IPS-15b (cell line): ENCODE measurements around the gene RAP1GAP2.
"Not testable (repeated sequence)": the region's sequence is repeated elsewhere in the genome, so short reads cannot be mapped to it uniquely, and the experiment has no call there.

Source experiments
- H3K27me3 ChIP-seq: one replicate; pipeline ENCODE4 v1.6.1; 2013; ENCODE audit warnings: low read length; ENCODE audit not compliant: control insufficient read depth, insufficient read depth
- H3K36me3 ChIP-seq: one replicate; pipeline ENCODE4 v1.6.1; 2013; ENCODE audit warnings: low read length; ENCODE audit not compliant: control insufficient read depth, insufficient read depth
- H3K4me1 ChIP-seq: one replicate; pipeline ENCODE4 v1.6.1; 2013; ENCODE audit warnings: mild to moderate bottlenecking, low read length; ENCODE audit not compliant: control insufficient read depth, insufficient read depth
- H3K4me3 ChIP-seq: one replicate; pipeline ENCODE4 v1.5.1; 2013; ENCODE audit warnings: low read depth, low read length
- H3K9ac ChIP-seq: one replicate; pipeline ENCODE4 v1.6.1; 2013; ENCODE audit warnings: low read depth, mild to moderate bottlenecking, low read length
- H3K9me3 ChIP-seq: one replicate; pipeline ENCODE4 v1.6.1; 2013; ENCODE audit warnings: mild to moderate bottlenecking, low read length; ENCODE audit not compliant: control insufficient read depth, insufficient read depth

The RAP1GAP2 gene

DNA sequence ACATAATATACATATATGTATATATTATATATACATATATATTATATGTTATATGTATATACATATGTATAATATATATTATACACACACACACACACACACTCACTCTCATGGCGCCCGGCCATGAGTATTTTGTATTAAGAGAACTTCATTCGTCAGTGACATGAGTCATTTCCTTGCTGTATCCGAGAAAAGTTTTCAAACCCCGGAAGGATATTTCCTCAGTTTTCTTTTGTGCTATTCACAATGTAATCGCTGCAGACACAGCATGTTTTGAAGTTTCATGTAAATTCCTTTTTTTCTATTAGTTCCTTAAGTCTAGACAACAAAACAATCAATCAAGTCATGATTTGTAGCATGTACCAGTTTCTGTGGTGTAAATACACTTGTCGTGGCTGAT is 233.9 kb downstream of the RAP1GAP2 start:
- H3K4me3 ChIP-seq: no peak overlapping the region
- H3K27me3 ChIP-seq: no peaks in the 10 kb centered on the region
- H3K9ac ChIP-seq: no peak overlapping the region
- H3K4me1 ChIP-seq: no peaks in the 10 kb centered on the region
- H3K36me3 ChIP-seq: peaks cover 19% of the 10 kb centered on the region
- no peaks in the 10 kb centered on the region for H3K9me3 ChIP-seq

DNA sequence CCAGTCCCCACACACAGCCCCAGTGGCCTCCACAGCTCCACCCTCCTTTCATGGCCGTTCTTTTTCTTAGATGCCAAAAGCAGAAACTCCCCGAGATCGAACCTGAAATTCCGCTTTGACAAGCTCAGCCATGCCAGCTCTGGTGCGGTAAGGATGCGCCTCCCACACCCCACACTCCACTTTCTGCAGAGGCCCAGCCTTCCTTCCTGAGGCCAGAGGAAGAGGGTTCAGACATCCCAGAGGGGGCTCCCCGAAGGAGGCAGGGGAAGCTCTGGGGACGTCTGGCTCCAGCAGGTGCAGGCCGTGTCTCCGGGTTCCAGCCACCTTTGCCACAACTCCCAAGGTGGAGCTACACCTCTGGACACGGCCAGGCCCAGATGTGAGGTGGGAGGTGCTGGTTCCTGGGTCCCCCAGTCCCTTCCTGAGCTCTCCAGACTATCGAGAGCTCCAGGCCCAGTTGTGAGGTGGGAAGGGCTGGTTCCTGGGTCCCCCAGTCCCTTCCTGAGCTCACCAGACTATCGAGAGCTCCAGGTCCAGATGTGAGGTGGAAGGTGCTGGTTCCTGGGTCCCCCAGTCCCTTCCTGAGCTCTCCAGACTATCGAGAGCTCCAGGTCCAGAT is 234.7 kb downstream of the RAP1GAP2 start:
- not testable (repeated sequence) for H3K9me3 ChIP-seq, H3K4me1 ChIP-seq, H3K27me3 ChIP-seq, H3K4me3 ChIP-seq, H3K9ac ChIP-seq
- H3K36me3 ChIP-seq: peaks cover 17% of the 10 kb centered on the region

DNA sequence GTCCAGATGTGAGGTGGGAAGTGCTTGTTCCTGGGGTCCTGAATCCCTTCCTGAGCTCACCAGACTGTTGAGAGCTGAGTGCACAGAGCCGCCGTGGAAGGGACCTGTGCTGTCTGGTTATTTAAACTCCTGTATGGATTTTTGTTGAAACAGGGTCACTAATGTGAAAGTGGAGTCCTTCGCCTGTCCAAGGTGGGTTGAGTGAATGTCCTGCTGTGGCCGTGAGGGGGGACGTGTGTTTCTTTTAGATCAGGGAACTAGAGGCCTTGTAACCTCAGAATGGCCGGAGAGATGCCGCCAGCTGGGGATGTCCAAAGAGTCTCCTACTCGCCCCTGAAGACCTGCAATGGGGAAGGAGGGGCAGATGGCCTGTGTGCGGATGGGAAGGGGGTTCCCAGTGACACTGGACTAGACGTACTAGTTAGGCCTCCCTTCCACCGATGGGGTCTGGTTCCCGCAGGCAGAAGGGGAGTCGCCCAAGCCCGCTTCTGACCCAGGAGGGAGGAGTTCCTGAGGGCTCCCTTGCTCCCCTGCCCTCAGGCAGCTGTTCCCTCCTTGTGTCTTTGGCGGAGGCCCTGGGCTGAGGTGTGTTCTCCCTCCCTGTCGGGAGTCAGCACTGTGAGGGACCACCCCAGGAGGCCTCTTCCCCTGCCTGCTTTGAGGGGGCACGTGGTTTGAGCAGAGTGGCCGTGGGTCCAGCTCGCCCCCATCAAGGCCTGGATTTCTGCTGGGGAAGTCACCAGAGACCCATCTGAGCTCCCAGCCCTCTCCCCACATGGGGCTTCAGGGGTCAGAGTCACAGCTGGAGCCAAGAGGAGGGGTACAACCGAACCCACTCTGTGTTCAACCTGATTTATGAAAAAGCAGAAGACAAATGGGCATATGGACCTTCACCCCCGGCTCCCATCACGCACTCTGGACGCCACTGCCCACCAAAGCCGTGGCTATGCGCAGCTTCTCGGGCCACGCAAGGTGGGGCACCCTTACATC is 236.3 kb downstream of the RAP1GAP2 start:
- no peaks in the 10 kb centered on the region for H3K27me3 ChIP-seq
- H3K9ac ChIP-seq: no peak overlapping the region
- H3K4me3 ChIP-seq: no peak overlapping the region
- H3K9me3 ChIP-seq: no peaks in the 10 kb centered on the region
- no peaks in the 10 kb centered on the region for H3K4me1 ChIP-seq
- peaks cover 16% of the 10 kb centered on the region for H3K36me3 ChIP-seq

DNA sequence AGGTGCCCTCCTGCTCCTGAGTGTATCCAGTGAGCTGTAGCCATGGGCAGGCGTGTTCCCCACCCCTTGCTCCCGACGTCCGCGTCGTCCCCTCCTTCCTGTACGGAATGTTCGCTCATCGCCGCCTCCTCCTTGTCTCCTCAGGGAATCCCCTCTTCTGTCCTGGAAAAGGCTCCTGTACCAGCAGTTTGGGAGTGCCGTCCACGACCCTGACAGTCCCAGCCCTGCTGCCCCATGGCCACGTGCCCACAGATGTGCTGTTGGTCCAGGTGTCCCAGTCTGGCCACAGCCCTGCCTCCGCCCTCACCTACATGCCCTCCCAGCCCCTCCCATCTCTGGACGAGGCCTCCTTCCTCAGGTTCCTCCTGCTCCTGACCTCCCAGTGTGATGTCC is 237.0 kb downstream of the RAP1GAP2 start:
- no peak overlapping the region for H3K9ac ChIP-seq
- H3K4me1 ChIP-seq: no peaks in the 10 kb centered on the region
- H3K9me3 ChIP-seq: no peaks in the 10 kb centered on the region
- H3K4me3 ChIP-seq: no peak overlapping the region
- no peaks in the 10 kb centered on the region for H3K27me3 ChIP-seq
- H3K36me3 ChIP-seq: peaks cover 14% of the 10 kb centered on the region

DNA sequence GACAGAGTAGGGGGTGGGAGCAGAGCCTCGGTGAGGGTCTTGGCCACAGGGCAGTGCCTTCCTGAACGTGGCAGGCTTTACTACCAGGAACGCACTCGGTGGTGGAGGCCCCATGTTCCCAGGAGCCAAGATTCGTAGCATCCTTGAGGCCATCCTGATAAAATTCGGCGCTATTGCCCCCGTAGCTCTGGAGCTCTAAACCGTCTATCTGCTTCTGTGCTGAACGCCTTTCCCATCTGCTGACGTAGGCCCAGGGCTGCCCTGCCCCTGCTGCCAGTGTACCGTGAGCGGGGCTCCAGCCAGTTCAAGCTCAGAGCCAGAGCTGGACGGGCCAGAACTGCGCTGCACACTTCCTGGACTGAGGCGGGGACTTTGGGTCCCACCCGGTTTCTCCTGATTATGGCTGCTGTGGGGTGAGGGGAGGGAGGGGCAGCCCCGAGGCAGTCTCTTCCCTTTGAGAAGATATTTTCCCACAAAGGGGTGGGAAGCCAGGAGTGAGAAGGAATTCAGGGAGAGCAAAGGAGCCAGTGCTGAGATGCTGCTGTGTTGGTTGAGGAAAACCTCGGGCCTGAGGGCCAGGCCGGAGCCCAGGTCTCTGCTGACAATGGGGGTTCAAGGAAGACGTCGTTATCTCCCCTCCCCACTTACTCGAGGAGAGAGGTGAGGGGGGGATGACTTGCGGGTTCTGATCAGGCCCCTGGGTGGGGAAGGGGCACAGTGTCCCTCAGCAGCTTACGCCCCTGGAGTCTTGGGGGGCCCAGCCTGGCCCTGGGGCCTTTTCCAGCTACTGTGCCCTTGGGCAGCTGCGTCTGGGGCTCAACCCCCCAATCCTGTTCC is 237.7 kb downstream of the RAP1GAP2 start:
- H3K9ac ChIP-seq: no peak overlapping the region
- no peaks in the 10 kb centered on the region for H3K4me1 ChIP-seq
- no peaks in the 10 kb centered on the region for H3K9me3 ChIP-seq
- H3K4me3 ChIP-seq: no peak overlapping the region
- peaks cover 14% of the 10 kb centered on the region for H3K36me3 ChIP-seq
- no peaks in the 10 kb centered on the region for H3K27me3 ChIP-seq

DNA sequence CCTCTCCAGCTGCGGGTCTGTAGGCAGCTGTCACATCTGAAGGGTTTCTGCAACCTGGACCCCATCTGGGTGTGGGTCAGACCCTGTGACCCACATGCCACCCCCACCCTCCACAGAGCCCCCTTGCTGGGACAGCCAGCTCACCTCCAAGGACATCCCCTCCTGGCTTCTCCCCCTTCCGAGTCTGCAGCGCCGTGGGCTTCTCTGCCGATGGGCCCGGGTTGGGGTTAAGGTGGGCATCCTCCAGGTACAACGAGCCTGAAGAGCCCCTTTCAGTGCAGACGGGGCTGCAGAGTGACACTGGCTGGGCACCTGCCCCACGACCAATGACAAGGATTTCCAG is 238.3 kb downstream of the RAP1GAP2 start:
- Histone ChIP-seq H3K36me3 (peaks cover 14% of the 10 kb centered on the region), H3K4me1 (no peaks in the 10 kb centered on the region), H3K9ac (no peak overlapping the region), H3K9me3 (no peaks in the 10 kb centered on the region), H3K4me3 (no peak overlapping the region), H3K27me3 (no peaks in the 10 kb centered on the region)

DNA sequence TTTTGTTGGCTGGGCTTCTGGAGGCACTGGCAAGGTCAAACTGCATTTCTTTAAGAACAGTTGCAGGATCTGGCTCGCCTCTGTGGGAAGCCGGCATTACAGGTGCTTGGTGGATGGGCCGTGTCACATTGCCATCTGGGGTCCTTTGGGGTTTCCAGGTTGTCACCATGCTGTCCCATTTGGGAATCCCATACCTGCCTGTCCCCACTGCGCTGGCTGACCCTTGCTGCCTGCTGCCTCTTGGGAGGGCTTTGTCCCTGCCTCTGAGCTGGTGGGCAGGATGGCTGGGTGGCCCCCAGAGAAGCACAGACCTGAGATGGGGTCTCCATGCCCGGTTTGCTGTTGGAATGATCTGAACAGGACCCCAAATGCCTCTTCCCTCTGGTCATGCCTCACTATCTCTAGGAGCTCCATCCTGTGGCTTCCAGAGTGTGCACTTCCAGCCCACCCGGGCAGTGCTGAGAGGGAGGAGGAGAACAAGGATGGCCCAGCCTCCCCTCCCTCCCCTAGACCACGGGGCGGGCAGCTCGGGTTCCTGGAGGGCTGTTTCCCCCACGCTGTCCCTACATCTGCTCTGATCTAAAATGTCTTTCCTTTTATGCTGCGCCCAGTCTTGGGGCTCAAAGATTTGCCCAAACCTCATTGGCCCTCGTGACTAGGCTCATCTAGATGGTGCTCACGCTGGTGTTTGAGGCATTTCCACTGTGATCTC is 239.2 kb downstream of the RAP1GAP2 start:
- peaks cover 14% of the 10 kb centered on the region for H3K36me3 ChIP-seq
- no peak overlapping the region for H3K9ac ChIP-seq
- H3K27me3 ChIP-seq: no peaks in the 10 kb centered on the region
- no peaks in the 10 kb centered on the region for H3K4me1 ChIP-seq
- no peak overlapping the region for H3K4me3 ChIP-seq
- H3K9me3 ChIP-seq: no peaks in the 10 kb centered on the region

DNA sequence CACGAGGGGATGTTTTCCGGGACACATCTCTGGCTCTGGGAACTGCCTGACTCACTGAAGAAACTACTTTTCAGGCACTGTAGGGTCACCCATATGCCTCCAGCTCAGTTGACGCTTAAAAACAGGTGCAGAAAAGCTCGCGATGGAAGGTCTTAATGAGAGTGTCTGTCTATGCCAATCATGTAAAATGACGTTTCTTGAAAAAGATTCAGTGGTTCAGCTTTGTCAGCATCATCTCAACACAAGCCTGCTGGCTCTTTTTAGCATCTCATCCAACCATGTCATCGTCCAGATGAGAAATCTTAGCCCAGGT is 239.7 kb downstream of the RAP1GAP2 start:
- H3K36me3 ChIP-seq: peaks cover 10% of the 10 kb centered on the region
- H3K4me1 ChIP-seq: no peaks in the 10 kb centered on the region
- H3K27me3 ChIP-seq: no peaks in the 10 kb centered on the region
- no peak overlapping the region for H3K9ac ChIP-seq
- H3K4me3 ChIP-seq: no peak overlapping the region
- no peaks in the 10 kb centered on the region for H3K9me3 ChIP-seq

DNA sequence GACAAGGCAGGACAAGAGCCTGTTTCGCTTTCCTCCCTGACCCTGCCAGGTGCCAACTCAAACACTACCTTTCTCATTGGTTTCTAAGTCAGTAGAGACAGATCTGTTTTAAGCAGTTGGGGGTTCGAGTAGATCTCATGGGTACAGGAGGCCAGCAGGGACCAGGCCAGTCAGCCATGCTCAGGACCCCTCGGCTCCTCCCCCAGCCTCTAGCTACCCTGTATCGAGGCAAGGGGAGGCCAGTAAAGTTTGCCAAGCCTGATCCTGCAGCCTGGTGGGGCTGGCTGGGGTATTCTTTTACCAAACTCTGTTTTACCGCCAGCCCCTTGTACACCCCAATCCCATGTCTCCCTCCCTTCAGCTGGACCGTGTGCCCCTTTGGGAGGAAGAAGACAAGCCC is 240.6 kb downstream of the RAP1GAP2 start:
- Histone ChIP-seq H3K9ac (no peak overlapping the region), H3K9me3 (no peaks in the 10 kb centered on the region), H3K36me3 (peaks cover 7% of the 10 kb centered on the region), H3K4me3 (no peak overlapping the region), H3K4me1 (no peaks in the 10 kb centered on the region), H3K27me3 (no peaks in the 10 kb centered on the region)

DNA sequence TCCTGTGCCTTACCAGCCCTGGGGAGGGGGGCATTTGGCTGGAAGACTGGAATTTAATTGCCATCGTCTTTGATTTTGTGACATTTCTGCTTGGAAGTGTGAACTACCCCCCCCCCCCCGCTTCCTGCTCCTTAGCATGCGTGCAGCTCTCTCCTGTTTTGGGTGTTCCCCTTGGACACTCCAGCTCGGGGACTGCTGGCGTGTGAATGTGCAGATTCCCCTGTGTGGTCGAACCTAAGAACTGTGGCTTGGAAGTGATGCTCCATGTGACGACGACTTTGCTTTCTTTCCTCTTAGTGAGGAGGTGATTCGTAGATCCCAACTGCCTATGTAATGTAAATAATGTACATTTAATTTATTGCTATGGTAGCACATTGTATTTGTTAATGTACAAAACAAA is 241.0 kb downstream of the RAP1GAP2 start:
- Histone ChIP-seq H3K4me3 (no peak overlapping the region), H3K4me1 (no peaks in the 10 kb centered on the region), H3K36me3 (peaks cover 7% of the 10 kb centered on the region), H3K9ac (no peak overlapping the region), H3K27me3 (no peaks in the 10 kb centered on the region), H3K9me3 (no peaks in the 10 kb centered on the region)

DNA sequence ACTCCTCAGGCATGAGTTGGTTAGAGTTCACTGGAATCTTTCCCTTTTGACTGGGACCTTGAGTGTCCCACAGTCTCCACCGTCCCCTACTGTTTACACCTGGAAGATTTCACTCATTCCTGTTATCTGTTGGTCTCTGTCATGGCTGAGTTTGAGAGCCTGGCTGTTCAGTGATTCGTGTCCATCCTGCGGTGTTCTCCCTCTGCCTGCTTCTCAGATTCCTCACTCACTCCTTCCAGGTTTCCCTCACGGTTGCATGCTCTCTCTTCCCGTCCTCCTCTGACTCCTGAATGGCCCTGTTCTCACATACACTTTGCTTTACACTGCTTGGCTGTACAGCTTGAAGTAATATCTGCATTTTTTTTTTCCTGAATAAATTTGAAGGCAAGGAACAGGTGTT is 242.7 kb downstream of the RAP1GAP2 start:
- H3K4me1 ChIP-seq: no peaks in the 10 kb centered on the region
- H3K9ac ChIP-seq: no peak overlapping the region
- H3K36me3 ChIP-seq: no peaks in the 10 kb centered on the region
- H3K4me3 ChIP-seq: no peak overlapping the region
- no peaks in the 10 kb centered on the region for H3K27me3 ChIP-seq
- H3K9me3 ChIP-seq: no peaks in the 10 kb centered on the region
